Stimulated activated naive B cell treated with anti-CD40 and anti-IgM and Interleukin-4, amounts not matched to agents 10 μg/mL and 1 μg/mL and 100 μg/mL, for 72 hours (primary cell): ENCODE measurements around the gene PLEKHG4B.
"Not testable (repeated sequence)": the region's sequence is repeated elsewhere in the genome, so short reads cannot be mapped to it uniquely, and the experiment has no call there.

Source experiments
- ATAC-seq, 2 donors: fragments of 150-1000 bp; cut with Tn5 transposase; replicated peaks; 2 replicates each; pipeline ENCODE4 v1.10.0; 2021; ENCODE audit warnings: moderate library complexity in 1 of 2
- DNase-seq: peaks from one replicate; pipeline ENCODE4 v3.0.0; 2021
- H3K27ac Mint-ChIP-seq: one replicate; pipeline ENCODE4 v1.8.0; 2022; ENCODE audit warnings: mild to moderate bottlenecking, mixed read lengths
- H3K27me3 Mint-ChIP-seq, 2 donors: one replicate each; pipeline ENCODE4 v1.8.0; 2022; ENCODE audit warnings: mixed read lengths in 2 of 2
- H3K36me3 Mint-ChIP-seq, 2 donors: one replicate each; pipeline ENCODE4 v1.8.0; 2022; ENCODE audit warnings: mixed read lengths in 2 of 2, mild to moderate bottlenecking in 1 of 2
- H3K4me1 Mint-ChIP-seq, 2 donors: one replicate each; pipeline ENCODE4 v1.8.0; 2022; ENCODE audit warnings: mixed read lengths in 2 of 2, mild to moderate bottlenecking in 1 of 2
- H3K4me3 Mint-ChIP-seq, 2 donors: one replicate each; pipeline ENCODE4 v1.8.0; 2022; ENCODE audit warnings: mild to moderate bottlenecking in 2 of 2, mixed read lengths in 2 of 2, moderate library complexity in 1 of 2
- H3K9me3 Mint-ChIP-seq, 2 donors: one replicate each; pipeline ENCODE4 v1.8.0; 2022; ENCODE audit warnings: mixed read lengths in 2 of 2, mild to moderate bottlenecking in 1 of 2

Gene PLEKHG4B

DNA sequence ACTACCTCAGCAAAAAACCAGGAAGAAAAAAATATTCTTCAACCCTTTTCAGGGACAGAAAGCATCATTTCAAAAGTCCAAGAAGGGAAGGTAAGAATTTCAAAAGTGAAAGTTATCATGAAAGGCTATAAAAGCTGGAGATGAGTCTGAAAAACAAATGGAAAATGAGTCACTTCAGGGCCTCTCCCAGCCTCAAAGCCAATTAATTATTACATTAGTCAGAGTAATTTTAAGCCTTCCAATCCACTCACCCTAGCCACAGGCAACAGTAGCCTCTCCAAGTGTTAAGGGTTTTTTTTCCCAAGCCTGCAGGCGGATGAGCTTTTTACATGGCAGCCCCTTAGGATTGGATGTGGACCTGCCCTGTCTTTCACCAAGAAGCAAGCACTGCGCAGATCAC, 123.3 kb downstream of the PLEKHG4B start:
- Mint-ChIP-seq H3K36me3 (peaks cover 6 to 24% of the 10 kb centered on the region in 2 donors), H3K27ac (peak overlapping the region; percentile 83), H3K4me1 (peaks cover 23 to 52% of the 10 kb centered on the region in 2 donors), H3K4me3 (peak overlapping the region; percentile 48 to 62)
- not testable (repeated sequence) for H3K9me3 Mint-ChIP-seq, H3K27me3 Mint-ChIP-seq, DNase-seq
- peak; percentile 19 to 41 for ATAC-seq

DNA sequence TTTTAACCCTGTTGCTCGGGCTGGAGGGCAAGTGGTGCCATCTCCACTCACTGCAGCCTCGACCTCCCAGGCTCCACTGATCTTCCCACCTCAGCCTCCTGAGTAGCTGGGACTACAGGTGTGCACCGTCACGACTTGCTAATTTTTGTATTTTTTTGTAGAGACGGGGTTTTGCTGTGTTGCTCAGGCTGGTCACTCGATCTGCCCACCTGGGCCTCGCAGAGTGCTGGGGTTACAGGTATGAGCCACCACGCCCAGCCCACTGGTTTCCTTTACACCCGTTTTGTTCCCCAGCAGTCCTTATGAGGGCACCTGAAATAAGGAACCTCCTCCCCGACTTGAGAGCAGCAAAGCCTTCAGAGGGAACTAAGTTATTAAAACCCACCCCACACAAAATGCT, 124.1 kb downstream of the PLEKHG4B start:
- Mint-ChIP-seq H3K36me3 (peaks cover 6 to 22% of the 10 kb centered on the region in 2 donors), H3K4me3 (peak overlapping the region; percentile 53 to 59), H3K4me1 (peaks cover 24 to 57% of the 10 kb centered on the region in 2 donors), H3K27ac (peak overlapping the region; percentile 56)
- H3K27me3 Mint-ChIP-seq, H3K9me3 Mint-ChIP-seq, DNase-seq, ATAC-seq: not testable (repeated sequence)

DNA sequence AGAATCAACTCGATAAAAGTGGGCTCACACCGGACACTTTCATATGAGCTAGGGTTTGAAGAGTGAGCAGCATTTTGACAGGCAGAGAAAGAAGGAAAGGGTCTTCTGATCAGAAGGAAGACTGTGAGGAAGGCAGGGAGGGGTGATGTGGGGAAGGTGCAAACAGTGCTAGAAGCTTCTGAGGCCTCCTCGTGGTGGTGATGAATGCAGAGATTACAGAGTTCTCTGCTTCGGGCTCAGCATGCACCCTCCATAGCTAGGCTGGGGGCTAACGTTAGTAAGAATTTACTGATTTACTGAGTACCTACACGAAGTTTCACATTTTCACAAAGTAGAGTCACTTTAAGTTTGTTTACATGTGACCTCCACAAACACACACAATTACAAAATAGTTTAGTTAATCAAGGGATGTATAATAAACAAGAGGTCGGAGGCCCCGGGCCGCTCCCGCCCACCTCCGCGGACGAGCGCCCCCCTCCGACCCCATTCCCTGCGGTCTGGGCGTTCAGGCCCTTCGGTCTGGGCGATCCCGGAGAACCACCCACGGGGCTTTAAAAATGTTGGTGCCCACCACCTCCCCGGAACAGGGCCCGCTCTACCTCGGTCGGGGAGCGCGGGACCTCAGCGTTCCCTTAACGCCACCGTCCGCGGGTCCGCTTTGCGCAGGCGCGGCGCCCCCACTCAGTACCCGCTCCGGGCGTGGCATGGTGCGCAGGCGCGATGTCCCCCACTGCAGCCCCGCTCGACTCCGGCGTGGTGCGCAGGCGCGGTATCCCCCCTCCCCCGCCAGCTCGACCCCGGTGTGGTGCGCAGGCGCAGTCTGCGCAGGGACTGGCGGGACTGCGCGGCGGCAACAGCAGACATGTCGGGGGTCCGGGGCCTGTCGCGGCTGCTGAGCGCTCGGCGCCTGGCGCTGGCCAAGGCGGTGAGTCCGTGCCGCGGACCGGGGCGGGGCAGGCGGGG, 125.8 kb downstream of the PLEKHG4B start, which contains the start of the genes CCDC127 and SDHA:
TSS of gene CCDC127 (minus strand) at position 660 of the 963 bp plus-strand sequence. CDS start 1,304 bp downstream, outside the sequence.
TSS of gene SDHA (plus strand) at position 827 of the 963 bp plus-strand sequence. CDS start at position 863, 36 bp downstream.
- ATAC-seq (peak; percentile 85 to 88), DNase-seq (peak; percentile 97)
- H3K27me3 Mint-ChIP-seq, H3K9me3 Mint-ChIP-seq: not testable (repeated sequence)
- Mint-ChIP-seq H3K36me3 (peaks cover 6 to 26% of the 10 kb centered on the region in 2 donors), H3K4me3 (peak within 1 kb of the TSS; percentile 91 to 94), H3K4me1 (peaks cover 28 to 71% of the 10 kb centered on the region in 2 donors), H3K27ac (peak within 1 kb of the TSS; percentile 90)

DNA sequence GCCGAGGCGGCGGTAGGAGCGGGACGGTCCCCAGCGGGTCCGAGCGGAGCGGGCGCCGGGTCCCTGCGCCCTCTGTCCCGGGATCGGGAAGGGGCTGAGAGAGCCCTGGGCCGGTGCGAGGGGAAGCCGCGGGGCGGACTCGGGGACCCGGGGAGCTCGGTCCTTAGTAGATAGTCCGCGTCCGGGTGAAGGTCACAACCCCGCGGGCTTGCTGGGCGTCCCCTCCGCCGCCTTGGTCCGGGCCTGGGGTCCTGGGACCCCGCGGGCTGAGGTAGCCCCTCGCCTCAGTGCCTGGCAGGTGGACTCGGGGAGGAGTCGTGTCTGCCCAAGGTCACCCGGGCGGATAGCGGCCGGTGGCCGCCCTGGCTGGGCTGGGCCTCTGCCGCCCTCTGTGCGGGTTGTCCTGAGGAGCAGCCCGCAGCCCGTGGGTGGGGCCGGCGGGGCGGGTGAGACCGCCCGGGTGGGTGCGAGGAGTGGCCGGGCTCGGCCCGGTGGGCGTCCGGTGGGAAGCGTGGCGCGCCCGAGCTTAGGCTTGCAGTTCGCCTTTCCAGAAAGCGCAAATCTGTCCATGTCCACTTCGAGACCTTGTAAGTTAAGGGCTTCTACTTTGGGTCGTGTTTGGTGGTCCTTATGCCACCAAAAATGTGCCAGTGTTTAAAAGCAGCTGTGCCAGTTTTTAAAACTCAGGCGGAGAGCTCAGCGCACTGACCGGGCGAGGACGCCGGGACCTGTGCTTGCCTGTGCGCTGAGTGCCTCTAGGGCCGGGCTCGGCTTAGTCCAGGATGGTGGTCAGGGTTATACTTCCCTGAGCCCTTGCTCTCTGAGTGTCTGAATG, 126.7 kb downstream of the PLEKHG4B start:
- peaks cover 34 to 78% of the 10 kb centered on the region in 2 donors for H3K4me1 Mint-ChIP-seq
- H3K27ac Mint-ChIP-seq = peak overlapping the region; percentile 90
- H3K27me3 Mint-ChIP-seq = no peaks in the 10 kb centered on the region
- ATAC-seq = peak; percentile 35 to 42
- peaks cover 9 to 24% of the 10 kb centered on the region in 2 donors for H3K36me3 Mint-ChIP-seq
- H3K9me3 Mint-ChIP-seq = no peaks in the 10 kb centered on the region
- H3K4me3 Mint-ChIP-seq = peak overlapping the region; percentile 91 to 94
- no peak for DNase-seq

DNA sequence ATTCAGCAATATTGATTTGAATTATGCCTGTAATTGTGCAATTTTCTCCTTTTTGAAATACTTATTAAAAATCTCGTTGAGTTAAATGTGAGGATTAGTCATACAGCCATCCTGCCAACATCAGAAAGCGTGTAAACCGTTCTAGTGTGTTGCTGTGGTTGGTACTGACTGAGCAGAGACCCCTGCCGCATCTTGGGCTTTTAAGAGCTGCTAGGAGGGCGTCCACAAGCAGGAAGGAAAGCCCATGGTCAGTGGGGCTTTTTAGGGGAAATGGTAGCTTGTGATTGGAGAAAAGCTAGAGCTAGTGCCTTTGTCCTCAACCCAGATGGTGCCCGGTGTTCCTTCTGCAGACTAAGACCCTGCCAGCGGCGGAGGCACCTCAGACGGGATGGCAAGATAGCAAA, 127.5 kb downstream of the PLEKHG4B start:
- Mint-ChIP-seq H3K4me3 (peak overlapping the region; percentile 91 to 94), H3K27me3 (no peaks in the 10 kb centered on the region), H3K9me3 (no peaks in the 10 kb centered on the region), H3K4me1 (peaks cover 32 to 70% of the 10 kb centered on the region in 2 donors), H3K36me3 (peaks cover 6 to 20% of the 10 kb centered on the region in 2 donors), H3K27ac (peak overlapping the region; percentile 82)
- DNase-seq = no peak
- ATAC-seq = no peak

DNA sequence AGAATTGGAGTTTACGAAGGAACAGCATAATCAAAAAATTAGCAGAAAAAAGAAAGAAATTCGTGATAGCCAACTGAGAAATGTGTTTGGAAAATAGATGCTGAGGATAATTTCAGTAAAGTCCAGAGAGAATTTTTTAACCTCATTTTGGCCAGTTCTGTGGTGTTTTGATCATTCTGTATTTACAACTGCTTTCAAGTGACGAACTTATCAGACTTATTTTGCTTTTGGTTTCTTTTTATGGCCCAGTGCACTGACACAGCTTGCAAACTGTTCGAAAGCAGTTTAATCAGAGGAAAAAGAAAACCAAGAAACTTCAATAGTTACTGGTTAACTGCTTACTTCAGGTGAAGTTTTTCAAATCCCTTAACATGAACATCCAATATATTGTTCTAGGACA, 128.0 kb downstream of the PLEKHG4B start:
- Mint-ChIP-seq H3K27ac (peak overlapping the region; percentile 82), H3K27me3 (no peaks in the 10 kb centered on the region), H3K4me3 (peak overlapping the region; percentile 91 to 94), H3K36me3 (peaks cover 12 to 23% of the 10 kb centered on the region in 2 donors), H3K4me1 (peaks cover 30 to 64% of the 10 kb centered on the region in 2 donors), H3K9me3 (no peaks in the 10 kb centered on the region)
- DNase-seq (no peak), ATAC-seq (no peak)

DNA sequence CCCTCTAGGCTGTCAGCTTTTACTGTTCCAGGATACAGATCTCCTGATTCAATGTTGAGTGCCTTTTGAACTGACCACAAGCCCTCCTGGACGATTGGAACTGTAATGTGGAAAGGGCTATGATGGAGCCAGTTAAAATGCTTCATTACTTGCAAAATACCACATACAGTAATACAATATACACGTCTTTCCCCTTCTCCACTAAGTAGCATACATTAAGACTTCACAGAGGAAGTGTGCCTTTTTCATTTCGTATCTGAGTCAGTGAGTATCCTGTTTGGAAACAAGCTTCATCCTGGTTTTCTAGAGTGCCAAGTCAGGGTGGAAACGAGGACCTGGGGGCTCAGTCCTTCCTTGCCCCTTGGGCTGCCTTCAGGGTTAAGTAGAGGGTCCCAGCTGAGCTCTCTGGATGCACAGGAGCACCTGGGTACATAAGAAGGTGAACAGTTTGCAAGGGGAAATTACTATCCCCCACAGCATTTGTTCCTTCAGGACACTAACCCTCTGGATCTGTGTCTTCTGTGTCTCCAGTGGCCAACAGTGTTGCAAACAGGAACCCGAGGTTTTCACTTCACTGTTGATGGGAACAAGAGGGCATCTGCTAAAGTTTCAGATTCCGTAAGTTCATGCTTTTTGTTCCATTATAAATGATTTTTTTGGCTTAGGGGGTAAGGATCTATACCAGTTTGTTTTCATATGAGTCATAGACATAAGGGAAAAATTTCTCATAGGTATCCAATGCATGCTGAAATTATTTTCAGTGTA, 131.2 kb downstream of the PLEKHG4B start:
- not testable (repeated sequence) for H3K4me3 Mint-ChIP-seq, H3K9me3 Mint-ChIP-seq, H3K27me3 Mint-ChIP-seq, DNase-seq
- H3K36me3 Mint-ChIP-seq = peaks cover 27 to 41% of the 10 kb centered on the region in 2 donors
- H3K27ac Mint-ChIP-seq = peak overlapping the region; percentile 44
- peak; percentile 22 to 24 for ATAC-seq
- H3K4me1 Mint-ChIP-seq = peaks cover 16 to 41% of the 10 kb centered on the region in 2 donors

DNA sequence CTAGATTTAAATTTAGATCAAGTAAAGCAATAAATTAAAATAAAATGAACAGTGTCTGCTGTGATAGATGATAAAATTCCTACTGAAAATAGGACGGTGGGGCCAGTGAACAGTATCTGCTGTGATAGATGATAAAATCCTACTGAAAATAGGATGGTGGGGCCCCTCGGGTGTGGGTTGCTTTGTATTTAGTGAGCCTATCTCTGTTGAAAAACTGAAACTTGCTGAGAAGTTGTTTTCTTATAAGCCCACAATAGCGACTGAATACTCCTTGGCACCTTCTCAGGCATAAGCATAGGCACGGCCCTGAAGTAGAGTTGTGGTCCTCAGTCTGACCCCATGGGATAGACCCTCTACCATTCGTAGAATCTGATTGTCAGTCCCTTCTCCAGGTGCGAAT, 131.8 kb downstream of the PLEKHG4B start:
- ATAC-seq (no peak), DNase-seq (no peak)
- Mint-ChIP-seq H3K36me3 (peaks cover 28 to 43% of the 10 kb centered on the region in 2 donors), H3K9me3 (no peaks in the 10 kb centered on the region), H3K27ac (no peak overlapping the region), H3K4me3 (no peak overlapping the region), H3K27me3 (no peaks in the 10 kb centered on the region), H3K4me1 (peaks cover 16 to 41% of the 10 kb centered on the region in 2 donors)

DNA sequence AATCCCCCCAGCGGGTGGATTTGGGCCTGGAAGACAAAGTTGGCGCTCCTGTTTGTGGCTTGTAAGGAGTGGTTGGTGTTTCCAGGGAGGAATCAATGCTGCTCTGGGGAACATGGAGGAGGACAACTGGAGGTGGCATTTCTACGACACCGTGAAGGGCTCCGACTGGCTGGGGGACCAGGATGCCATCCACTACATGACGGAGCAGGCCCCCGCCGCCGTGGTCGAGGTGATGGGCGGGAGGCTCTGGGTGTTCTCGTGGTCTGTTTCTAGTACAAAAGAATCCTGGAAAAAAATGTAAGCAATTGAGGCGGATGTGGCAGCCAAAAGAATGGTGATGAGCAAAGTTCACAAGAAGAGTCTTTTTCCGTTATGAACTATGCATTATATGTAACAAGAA, 133.4 kb downstream of the PLEKHG4B start:
- no peak for DNase-seq
- H3K9me3 Mint-ChIP-seq = no peaks in the 10 kb centered on the region
- H3K27me3 Mint-ChIP-seq = no peaks in the 10 kb centered on the region
- H3K4me1 Mint-ChIP-seq = peaks cover 14 to 27% of the 10 kb centered on the region in 2 donors
- no peak overlapping the region for H3K4me3 Mint-ChIP-seq
- no peak overlapping the region for H3K27ac Mint-ChIP-seq
- peaks cover 34 to 51% of the 10 kb centered on the region in 2 donors for H3K36me3 Mint-ChIP-seq
- no peak for ATAC-seq

DNA sequence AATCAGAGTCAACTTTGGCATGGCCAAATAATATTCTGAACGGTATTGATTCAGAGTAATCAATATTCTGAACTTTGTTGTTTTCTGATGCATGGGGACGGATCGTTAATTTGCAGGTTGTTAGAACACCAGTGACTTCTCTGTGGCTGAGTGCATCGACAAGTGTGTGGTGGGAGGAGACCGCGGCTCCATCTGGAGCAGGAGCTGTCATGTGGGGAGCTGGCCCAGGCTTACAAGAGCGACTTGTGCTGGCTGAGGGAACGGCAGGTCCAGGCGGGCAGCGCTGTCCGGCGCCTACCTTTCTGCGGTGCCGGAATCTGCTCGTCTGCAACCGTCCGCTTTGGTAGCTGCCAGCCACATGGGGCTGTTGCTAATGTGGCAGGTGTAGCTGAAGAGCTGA, 135.4 kb downstream of the PLEKHG4B start:
- H3K4me1 Mint-ChIP-seq = peaks cover 7 to 11% of the 10 kb centered on the region in 2 donors
- H3K27ac Mint-ChIP-seq, H3K4me3 Mint-ChIP-seq, H3K27me3 Mint-ChIP-seq, ATAC-seq, DNase-seq, H3K9me3 Mint-ChIP-seq: not testable (repeated sequence)
- peaks cover 41 to 59% of the 10 kb centered on the region in 2 donors for H3K36me3 Mint-ChIP-seq

DNA sequence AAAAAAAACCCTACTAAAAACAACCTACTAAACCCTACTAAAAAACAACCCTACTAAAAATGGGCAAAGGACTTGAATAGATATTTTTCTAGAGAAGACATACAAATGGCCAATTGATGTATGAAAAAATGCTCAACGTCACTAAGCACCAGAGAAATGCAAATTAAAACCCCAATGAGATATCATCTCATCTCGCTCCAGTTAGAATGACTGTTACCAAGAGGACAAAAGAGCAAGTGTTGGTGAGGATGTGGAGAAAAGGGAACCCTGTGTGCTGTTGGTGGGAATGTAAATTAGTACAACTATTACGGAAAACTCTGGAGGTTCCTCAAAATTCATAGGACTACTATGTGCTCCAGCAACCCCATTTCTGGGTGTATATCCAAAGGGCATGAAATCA, 136.9 kb downstream of the PLEKHG4B start:
- Mint-ChIP-seq H3K9me3 (no peaks in the 10 kb centered on the region), H3K4me3 (no peak overlapping the region), H3K27ac (no peak overlapping the region), H3K36me3 (peaks cover 46 to 64% of the 10 kb centered on the region in 2 donors), H3K4me1 (no peaks in the 10 kb centered on the region), H3K27me3 (no peaks in the 10 kb centered on the region)
- ATAC-seq (no peak), DNase-seq (no peak)

DNA sequence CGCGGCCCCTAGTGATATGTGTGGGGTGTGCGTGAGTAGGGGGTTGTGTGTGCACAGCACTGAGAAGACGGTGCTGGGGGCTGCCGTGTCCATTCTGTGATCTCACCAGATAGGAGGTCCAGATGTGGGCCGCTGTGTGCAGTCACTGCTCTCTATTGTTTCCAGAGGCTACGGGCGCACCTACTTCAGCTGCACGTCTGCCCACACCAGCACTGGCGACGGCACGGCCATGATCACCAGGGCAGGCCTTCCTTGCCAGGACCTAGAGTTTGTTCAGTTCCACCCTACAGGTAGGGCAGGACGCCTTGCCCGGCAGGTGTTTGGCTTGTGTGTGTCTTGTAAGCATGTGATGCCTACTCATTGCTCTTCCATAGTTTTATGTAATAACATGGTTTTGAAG, 138.7 kb downstream of the PLEKHG4B start:
- H3K27ac Mint-ChIP-seq = no peak overlapping the region
- no peak for DNase-seq
- peaks cover 42 to 59% of the 10 kb centered on the region in 2 donors for H3K36me3 Mint-ChIP-seq
- H3K9me3 Mint-ChIP-seq = no peaks in the 10 kb centered on the region
- no peaks in the 10 kb centered on the region for H3K27me3 Mint-ChIP-seq
- H3K4me3 Mint-ChIP-seq = no peak overlapping the region
- no peak for ATAC-seq
- no peaks in the 10 kb centered on the region for H3K4me1 Mint-ChIP-seq

DNA sequence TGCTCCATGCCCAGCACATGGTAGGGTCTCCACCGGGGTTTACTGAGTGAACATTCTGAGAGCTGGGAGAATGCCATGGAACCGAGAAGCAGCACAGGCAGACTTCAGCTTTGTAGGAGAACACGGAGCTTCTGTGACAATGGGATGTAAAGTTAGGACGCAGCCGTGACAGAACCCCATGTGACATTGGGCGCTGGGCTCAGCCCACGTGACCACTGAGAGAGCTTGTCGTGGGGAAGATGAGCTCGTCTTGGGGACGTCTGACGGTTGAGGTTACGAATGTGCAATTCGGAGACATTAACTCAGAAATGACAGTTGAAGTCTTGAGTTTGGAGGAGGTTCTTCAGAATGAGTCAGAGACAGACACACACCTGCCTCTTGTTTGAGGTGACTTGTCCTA, 139.7 kb downstream of the PLEKHG4B start:
- no peaks in the 10 kb centered on the region for H3K9me3 Mint-ChIP-seq
- no peak overlapping the region for H3K4me3 Mint-ChIP-seq
- no peaks in the 10 kb centered on the region for H3K27me3 Mint-ChIP-seq
- ATAC-seq (no peak), DNase-seq (no peak)
- H3K27ac Mint-ChIP-seq = no peak overlapping the region
- H3K36me3 Mint-ChIP-seq = peaks cover 45 to 59% of the 10 kb centered on the region in 2 donors
- no peaks in the 10 kb centered on the region for H3K4me1 Mint-ChIP-seq
